HFF-Myc (cell line): ENCODE measurements around the gene KCP.

Experiments used
- DNase-seq: peaks from one replicate; pipeline ENCODE4 v3.0.0-alpha.2; 2011; ENCODE audit warnings: low read depth; ENCODE audit errors: extremely low read depth
- H3K4me3 ChIP-seq: replicated peaks from 2 replicates; pipeline ENCODE4 v1.5.1; 2011; ENCODE audit warnings: low read depth, mild to moderate bottlenecking, control low read depth, low read length
- CTCF ChIP-seq: IDR thresholded peaks from 2 replicates; pipeline ENCODE4 v1.5.1; 2012; ENCODE audit warnings: mild to moderate bottlenecking, low read depth, low read length, control low read depth; ENCODE audit errors: missing control alignments

Gene KCP

GRCh38 chr7:128948976-128949760 is 38.7 kb upstream of the KCP start:
- DNase-seq = no peak
- TF ChIP-seq CTCF = no peak
- H3K4me3 ChIP-seq = no peak overlapping the region

DNA sequence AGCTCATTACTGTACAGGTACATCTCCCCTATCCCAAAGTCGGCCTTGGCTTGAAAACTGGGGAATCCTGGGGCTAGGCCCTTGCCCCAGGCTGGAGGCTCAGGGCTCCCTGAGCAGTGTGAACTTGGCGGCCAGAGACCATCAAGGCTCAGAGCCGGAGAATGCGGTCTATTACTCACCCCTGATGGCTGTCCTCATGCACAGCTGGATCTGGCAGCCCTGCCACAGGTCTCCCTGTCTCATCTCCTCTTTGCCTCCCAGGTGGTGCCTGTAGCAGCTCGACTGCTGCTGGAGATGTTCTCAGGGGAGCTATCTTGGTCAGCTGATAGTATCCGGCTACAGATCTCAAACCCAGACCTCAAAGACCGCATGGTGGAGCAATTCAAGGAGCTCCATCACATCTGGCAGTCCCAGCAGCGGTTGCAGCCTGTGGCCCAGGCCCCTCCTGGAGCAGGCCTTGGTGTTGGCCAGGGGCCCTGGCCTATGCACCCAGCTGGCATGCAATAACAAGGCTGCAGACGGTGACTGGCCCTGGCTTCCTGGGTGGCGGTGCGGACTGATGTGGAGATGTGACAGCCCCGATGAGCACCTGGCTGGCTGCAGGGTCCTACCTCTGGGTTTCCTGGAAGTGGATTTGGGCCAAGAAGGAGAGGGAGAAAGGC is 37.9 kb upstream of the KCP start:
- TF ChIP-seq CTCF = no peak
- no peak overlapping the region for H3K4me3 ChIP-seq
- no peak for DNase-seq

DNA sequence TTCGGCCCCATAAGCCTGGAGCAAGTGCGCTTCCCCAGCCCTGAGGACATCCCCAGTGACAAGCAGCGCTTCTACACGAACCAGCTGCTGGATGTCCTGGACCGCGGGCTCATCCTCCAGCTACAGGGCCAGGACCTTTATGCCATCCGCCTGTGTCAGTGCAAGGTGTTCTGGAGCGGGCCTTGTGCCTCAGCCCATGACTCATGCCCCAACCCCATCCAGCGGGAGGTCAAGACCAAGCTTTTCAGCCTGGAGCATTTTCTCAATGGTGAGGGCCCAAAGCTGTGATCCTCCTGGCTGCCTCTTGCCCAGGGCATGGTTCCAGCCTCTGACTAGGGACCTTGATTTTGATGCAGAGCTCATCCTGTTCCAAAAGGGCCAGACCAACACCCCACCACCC is 37.3 kb upstream of the KCP start:
- no peak for DNase-seq
- no peak overlapping the region for H3K4me3 ChIP-seq
- no peak for TF ChIP-seq CTCF

GRCh38 chr7:128946936-128947830 is 36.7 kb upstream of the KCP start:
- DNase-seq = no peak
- H3K4me3 ChIP-seq = no peak overlapping the region

DNA sequence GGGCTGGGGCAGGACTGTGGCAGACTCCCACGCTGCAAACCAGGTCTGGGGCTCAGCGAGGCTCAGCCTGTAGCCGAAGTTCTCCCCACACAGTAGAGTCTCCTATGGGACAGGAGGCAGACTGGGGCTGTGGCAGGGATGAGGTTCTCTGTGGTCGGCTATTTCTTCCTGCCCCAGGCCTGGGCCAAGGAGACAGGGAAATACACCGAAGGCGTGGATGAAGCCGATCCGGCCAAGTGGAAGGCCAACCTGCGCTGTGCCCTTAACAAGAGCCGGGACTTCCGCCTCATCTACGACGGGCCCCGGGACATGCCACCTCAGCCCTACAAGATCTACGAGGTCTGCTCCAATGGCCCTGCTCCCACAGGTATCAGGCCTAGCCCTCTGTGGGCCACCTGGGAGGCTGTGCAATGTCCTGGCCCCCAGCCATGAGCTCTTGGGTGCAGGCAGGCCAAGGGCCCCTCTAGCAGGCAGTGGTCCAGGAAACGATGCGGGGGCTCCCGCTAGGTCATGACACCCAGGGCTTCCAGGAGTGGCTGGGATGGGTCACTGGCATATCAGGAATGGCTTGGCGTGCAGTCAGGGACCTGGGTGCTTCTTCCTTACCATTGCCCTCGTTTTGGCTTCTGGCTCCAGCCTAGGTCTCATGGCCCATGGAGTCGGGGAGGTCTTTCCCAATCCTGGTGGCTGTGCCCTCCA is 35.3 kb upstream of the KCP start:
- TF ChIP-seq CTCF = no peak
- DNase-seq = no peak
- H3K4me3 ChIP-seq = no peak overlapping the region

More at GRCh38 chr7:128946936-128947830, 36.7 kb upstream of the KCP start:
- TF ChIP-seq CTCF = peak; percentile 29
